HL-60 (cell line): Measurements from ENCODE around the gene RAD18.

Experiments
- CTCF ChIP-seq: IDR thresholded peaks from one replicate; pipeline ENCODE4 v1.5.1; 2011; ENCODE audit warnings: low read length, control low read depth, inconsistent platforms; ENCODE audit not compliant: insufficient read depth
- POLR2AphosphoS5 ChIP-seq: IDR thresholded peaks from 2 replicates; pipeline ENCODE4 v1.6.1; 2012; ENCODE audit warnings: low read depth
- REST ChIP-seq: IDR thresholded peaks from 2 replicates; pipeline ENCODE4 v1.6.1; 2012; ENCODE audit warnings: low read depth; ENCODE audit not compliant: insufficient replicate concordance

- no peak for TF ChIP-seq CTCF
- TF ChIP-seq POLR2AphosphoS5 = no peak
- TF ChIP-seq REST = no peak
Measured at GRCh38 chr3:8992199-8992598, 28.9 kb upstream of the RAD18 start.
